ENCODE data around the gene GHR.

DNA sequence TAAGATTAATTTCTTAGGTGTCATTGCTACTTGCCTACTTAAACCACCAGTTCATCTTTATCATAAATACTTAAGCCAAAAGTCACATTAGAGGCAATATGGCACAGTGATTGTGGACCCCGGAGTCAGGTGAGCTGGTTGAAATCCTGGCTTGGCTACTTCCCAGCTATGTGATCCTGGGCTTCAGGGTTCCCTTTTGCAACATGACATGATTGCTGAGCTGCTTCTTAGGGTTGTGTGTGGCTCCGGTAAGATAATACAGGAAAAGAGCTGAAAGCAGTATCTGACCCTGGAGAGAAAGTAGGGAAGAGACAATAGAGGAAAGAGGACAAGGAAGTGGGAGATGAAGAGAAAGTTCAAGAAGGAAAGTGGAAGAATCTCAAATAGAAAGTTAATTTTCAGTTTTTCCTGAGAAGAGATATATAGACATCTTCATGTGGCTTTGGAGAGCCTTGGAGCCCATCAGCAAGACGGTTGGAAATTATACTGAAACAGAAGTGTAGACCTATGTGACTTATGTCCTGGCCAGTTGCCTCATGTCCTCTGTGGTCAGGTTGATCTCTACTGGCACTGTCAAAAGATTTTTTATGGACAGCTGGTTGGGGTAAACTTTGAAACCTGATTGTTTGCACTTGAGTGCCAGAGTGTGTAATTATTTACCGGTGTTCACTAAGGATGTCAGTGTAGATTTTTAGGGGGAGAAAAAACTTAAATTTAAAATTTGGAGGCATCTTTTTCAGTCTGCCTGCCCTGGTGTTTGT, 93.2 kb downstream of the GHR start:
- TF ChIP-seq POLR2AphosphoS5 (IDR thresholded peaks at IDR 0.05) (no peak), EP300 (IDR thresholded peaks at IDR 0.05) (no peak)

Data from stomach (tissue), 4 donors.